K562 (cell line): Measurements from ENCODE around the gene IRX5. TPM values are rescaled to one million over a fixed set of nuclear protein-coding genes. Genes with fewer than 3 reads are reported as not detected.

ENCODE experiments used
- CCAR2 ChIP-seq: fragments of 200-400 bp; formaldehyde crosslinking; IDR thresholded peaks from 2 replicates; pipeline ENCODE4 v1.6.1; 2017; ENCODE audit warnings: mild to moderate bottlenecking, low read depth, low read length
- FOXK1 ChIP-seq: sonication (generic); formaldehyde crosslinking; IDR thresholded peaks from 2 replicates; pipeline ENCODE4 v1.8.0; 2022; ENCODE audit warnings: missing genetic modification reagents, mild to moderate bottlenecking, borderline replicate concordance
- HNRNPH1 ChIP-seq: fragments of 200-400 bp; formaldehyde crosslinking; optimal IDR thresholded peaks from 2 replicates; pipeline ENCODE3; 2017; ENCODE audit warnings: low read depth, mild to moderate bottlenecking, low read length, moderate library complexity
- HOMEZ ChIP-seq: fragments of 250-450 bp; sonication (Bioruptor Pico); IDR thresholded peaks from 2 replicates; pipeline ENCODE4 v1.4.0; 2020; ENCODE audit warnings: mild to moderate bottlenecking, moderate library complexity
- MAFK ChIP-seq: IDR thresholded peaks from 2 replicates; pipeline ENCODE4 v1.6.1; 2011; ENCODE audit warnings: low read length, improper control_type of control experiment
- MBD1 ChIP-seq: fragments of 250-450 bp; sonication (Bioruptor Pico); IDR thresholded peaks from 2 replicates; pipeline ENCODE4 v1.8.0; 2022; ENCODE audit warnings: inconsistent platforms
- RCOR1 ChIP-seq, 2 experiments: IDR thresholded peaks; 2 replicates each; pipeline ENCODE4 v1.6.1; 2012; ENCODE audit warnings: low read depth in 2 of 2, low read length in 2 of 2, borderline replicate concordance in 1 of 2, improper control_type of control experiment in 1 of 2
- SAFB ChIP-seq: fragments of 200-400 bp; formaldehyde crosslinking; IDR thresholded peaks from 2 replicates; pipeline ENCODE4 v1.6.1; 2017; ENCODE audit warnings: low read depth, low read length, borderline replicate concordance
- SP1 ChIP-seq: sonication (generic); formaldehyde crosslinking; IDR thresholded peaks from 2 replicates; pipeline ENCODE4 v1.8.1; 2022; ENCODE audit warnings: mild to moderate bottlenecking, missing genetic modification reagents
- TEAD4 ChIP-seq, 2 experiments: sonication (generic) in 1 of 2; formaldehyde crosslinking in 1 of 2; IDR thresholded peaks; 2 replicates each; pipeline versions ENCODE4 v1.6.1 to v1.8.0; 2012 to 2022; ENCODE audit warnings: borderline replicate concordance in 1 of 2, inconsistent platforms in 1 of 2, low read length in 1 of 2, mild to moderate bottlenecking in 1 of 2, missing genetic modification reagents in 1 of 2
- ZBTB11 ChIP-seq, 3 experiments: fragments of 200-800 bp in 1 of 3; fragments of 250-450 bp in 1 of 3; fragments of 450-650 bp in 1 of 3; sonication (Bioruptor Pico) in 1 of 3; sonication (Bioruptor generic) in 1 of 3; formaldehyde crosslinking in 1 of 3; IDR thresholded peaks; 2 replicates each; pipeline versions ENCODE4 v1.6.1 to v1.8.0; 2016 to 2022; ENCODE audit warnings: mild to moderate bottlenecking in 2 of 3, missing genetic modification characterization in 2 of 3, missing compliant biosample characterization in 1 of 3, moderate library complexity in 1 of 3
- ZBTB17 ChIP-seq: fragments of 450-650 bp; formaldehyde crosslinking; IDR thresholded peaks from 2 replicates; pipeline ENCODE4 v1.4.0; 2020; ENCODE audit warnings: mild to moderate bottlenecking
- ZNF384 ChIP-seq: IDR thresholded peaks from 2 replicates; pipeline ENCODE4 v1.6.1; 2012; ENCODE audit warnings: low read depth, low read length, improper control_type of control experiment
- ZNF696 ChIP-seq: fragments of 250-450 bp; sonication (Bioruptor Pico); conservative IDR thresholded peaks from 2 replicates; pipeline ENCODE4 v1.4.0; 2020; ENCODE audit warnings: mild to moderate bottlenecking, moderate library complexity
- polyA plus RNA-seq, 8 experiments: library from polyadenylated mRNA; depleted of rRNA in 4 of 8; stranded (reverse) in 5 of 8; unstranded in 3 of 8; fragments of >200 nt; fragmentation: Nextera tagmentation in 2 of 8; fragmentation: Illumina TruSeq in 1 of 8; extraction: Ambion mirVana in 2 of 8; extraction: Trizol in 1 of 8; gene quantifications; 2 replicates each; pipeline versions ENCODE4 v1.2.1 to v1.2.3, GENCODE V29; 2011 to 2014; ENCODE audit warnings: inconsistent platforms in 1 of 8, missing spikeins in 1 of 8
- total RNA-seq, 7 experiments: library from RNA; depleted of rRNA in 6 of 7; stranded (reverse); fragments of >200 nt in 6 of 7; fragmentation: Illumina TruSeq in 2 of 7; extraction: Trizol in 2 of 7; gene quantifications; 2 replicates each; pipeline versions ENCODE4 v1.2.1 to v1.2.3, GENCODE V29; 2011 to 2021; ENCODE audit warnings: low replicate concordance in 1 of 7

IRX5 gene
- total and polyA plus RNA-seq, 9 of the 15 experiments (the other 6 are each of a cell fraction or from before 2014, with no cell fraction given): 0.20 to 4.2 (median 0.94) TPM

GRCh38 chr16:54927125-54928015 lies 3.3 kb upstream of the IRX5 start (continued):
- TF ChIP-seq ZBTB11 (CRISPR knock-in tag; IDR thresholded peaks at IDR 0.05): no peak
- TF ChIP-seq TEAD4 (IDR thresholded peaks at IDR 0.05; ENCODE audit: low read length): peak; percentile 54
- TF ChIP-seq TEAD4 (CRISPR knock-in tag; IDR thresholded peaks at IDR 0.05; ENCODE audit: borderline replicate concordance): no peak
- no peak for TF ChIP-seq SP1 (CRISPR knock-in tag)
- no peak for TF ChIP-seq SAFB
- TF ChIP-seq ZBTB17 (CRISPR knock-in tag): no peak
- no peak for TF ChIP-seq ZNF696 (CRISPR knock-in tag)
- TF ChIP-seq MAFK: no peak
- no peak for TF ChIP-seq FOXK1 (CRISPR knock-in tag)
- no peak for TF ChIP-seq HNRNPH1
- no peak for TF ChIP-seq MBD1
- TF ChIP-seq RCOR1 (IDR thresholded peaks at IDR 0.05; ENCODE audit: borderline replicate concordance in 1 of 2, low read depth in 2 of 2, low read length in 2 of 2): peak in 1 of 2 experiments; percentile 69; a peak in 2 of 4 replicates
- TF ChIP-seq HOMEZ (CRISPR knock-in tag): no peak
- no peak for TF ChIP-seq CCAR2
- TF ChIP-seq ZNF384: no peak
